GM18508 (cell line): Measurements from ENCODE around the gene POTEE.
"Not testable (repeated sequence)": the region's sequence is repeated elsewhere in the genome, so short reads cannot be mapped to it uniquely, and the experiment has no call there.

Experiments
- ATAC-seq: cut with Tn5 transposase; IDR thresholded peaks from one replicate; pipeline ENCODE4 v1.9.1; 2021; ENCODE audit warnings: moderate number of reproducible peaks; ENCODE audit not compliant: insufficient read depth, unreplicated experiment

POTEE gene

GRCh38 chr2:131209030-131209772 lies at the start of gene POTEE:
Gene POTEE, plus strand, starts transcription at chr2:131209536. Its CDS starts 8,867 bp downstream, at chr2:131218403.
- not testable (repeated sequence) for ATAC-seq

- not testable (repeated sequence) for ATAC-seq
Observed at GRCh38 chr2:131165562-131165961, 43.8 kb upstream of the POTEE start.

- ATAC-seq, result no peak
Observed at GRCh38 chr2:131168538-131168937, 40.8 kb upstream of the POTEE start.

GRCh38 chr2:131178050-131178449 lies 31.3 kb upstream of the POTEE start:
- ATAC-seq, result not testable (repeated sequence)

- not testable (repeated sequence) for ATAC-seq
Observed at GRCh38 chr2:131178721-131179418, 30.5 kb upstream of the POTEE start.

GRCh38 chr2:131181451-131181850 lies 27.9 kb upstream of the POTEE start:
- ATAC-seq, result not testable (repeated sequence)

GRCh38 chr2:131193421-131193820 lies 15.9 kb upstream of the POTEE start:
- ATAC-seq, result not testable (repeated sequence)

- not testable (repeated sequence) for ATAC-seq
Observed at GRCh38 chr2:131196186-131196585, 13.2 kb upstream of the POTEE start.

GRCh38 chr2:131201098-131201497 lies 8.2 kb upstream of the POTEE start:
- no peak for ATAC-seq

- not testable (repeated sequence) for ATAC-seq
Observed at GRCh38 chr2:131207839-131208238, 1.5 kb upstream of the POTEE start.

- ATAC-seq, result not testable (repeated sequence)
Observed at GRCh38 chr2:131209773-131210104, 403 bp downstream of the POTEE start.

GRCh38 chr2:131210434-131211211 lies 1.3 kb downstream of the POTEE start:
- ATAC-seq, result not testable (repeated sequence)

- not testable (repeated sequence) for ATAC-seq
Observed at GRCh38 chr2:131217238-131217986, 8.1 kb downstream of the POTEE start.

GRCh38 chr2:131235543-131236449 lies 26.5 kb downstream of the POTEE start:
- not testable (repeated sequence) for ATAC-seq
